Panc1 (cell line): ENCODE results near the gene ADH5. TPM values are rescaled to one million over a fixed set of nuclear protein-coding genes. Genes with fewer than 3 reads are reported as not detected.
"Not testable (repeated sequence)": the region's sequence is repeated elsewhere in the genome, so short reads cannot be mapped to it uniquely, and the experiment has no call there.

ENCODE experiments used
- ATAC-seq: fragments of 200-7000 bp; cut with Tn5 transposase; 2 replicates; pipeline ENCODE4 v1.9.1; 2020; ENCODE audit warnings: mild to moderate bottlenecking, moderate library complexity
- BruUV-seq: library from RNA; stranded (reverse); fragments of 400-500 nt; replicated peaks from 2 replicates; lab custom pipeline; 2021; lab: Mats Ljungman, UMichigan
- CTCF ChIA-PET: fragments of 300-600 bp; sonication (Branson Sonifier 250); formaldehyde crosslinking; loops from one replicate; lab custom pipeline; 2022; ENCODE audit warnings: antibody characterized with exemption; lab: Charles Lee
- POLR2A ChIA-PET: fragments of 300-600 bp; sonication (Branson Sonifier 250); formaldehyde crosslinking; loops from one replicate; lab custom pipeline; 2022; ENCODE audit warnings: antibody characterized with exemption; lab: Charles Lee
- DNase-seq: peaks from one replicate; pipeline ENCODE4 v3.0.0-alpha.2; 2010; ENCODE audit warnings: low read depth, low spot score
- H3K27ac ChIP-seq: 2 replicates; pipeline ENCODE4 v1.5.1; 2011; ENCODE audit warnings: mild to moderate bottlenecking, low read length, inconsistent platforms
- H3K27me3 ChIP-seq: fragments of 200-500 bp; sonication (Bioruptor generic); 2 replicates; pipeline ENCODE4 v1.6.0; 2014; ENCODE audit warnings: low read length, inconsistent platforms; ENCODE audit not compliant: control insufficient read depth, insufficient read depth
- H3K36me3 ChIP-seq: fragments of 200-500 bp; sonication (Bioruptor generic); 2 replicates; pipeline ENCODE4 v1.5.1; 2014; ENCODE audit warnings: inconsistent platforms, mild to moderate bottlenecking, low read length, moderate library complexity; ENCODE audit not compliant: control insufficient read depth, insufficient read depth
- H3K4me1 ChIP-seq: 2 replicates; pipeline ENCODE4 v1.5.1; 2011; ENCODE audit warnings: inconsistent platforms, mild to moderate bottlenecking, low read length, moderate library complexity; ENCODE audit not compliant: control insufficient read depth, insufficient read depth
- H3K4me3 ChIP-seq, 2 experiments: 2 replicates each; pipeline ENCODE4 v1.5.1; 2011 to 2012; ENCODE audit warnings: low read depth in 2 of 2, low read length in 2 of 2, mild to moderate bottlenecking in 2 of 2, inconsistent platforms in 1 of 2, moderate library complexity in 1 of 2
- H3K9me3 ChIP-seq: fragments of 200-500 bp; sonication (Bioruptor generic); 2 replicates; pipeline ENCODE4 v1.5.1; 2014; ENCODE audit warnings: low read depth, mild to moderate bottlenecking, inconsistent platforms, low read length, moderate library complexity; ENCODE audit not compliant: control insufficient read depth, insufficient read depth
- POLR2AphosphoS5 ChIP-seq: IDR thresholded peaks from 2 replicates; pipeline ENCODE4 v1.6.1; 2012; ENCODE audit warnings: mild to moderate bottlenecking, low read depth, low read length, moderate library complexity
- SIN3A ChIP-seq: IDR thresholded peaks from 2 replicates; pipeline ENCODE4 v1.6.1; 2012; ENCODE audit warnings: low read depth, mild to moderate bottlenecking, low read length, moderate library complexity, borderline replicate concordance; ENCODE audit not compliant: insufficient read depth
- TCF7L2 ChIP-seq: IDR thresholded peaks from 2 replicates; pipeline ENCODE4 v1.6.1; 2011; ENCODE audit warnings: mild to moderate bottlenecking, low read depth, low read length, inconsistent platforms
- in situ Hi-C: cut with HindIII; loops from 2 replicates; pipeline ENCODE4 v1.10.0; 2016; ENCODE audit warnings: low sequenced_read_pairs, low pct_unique_long_range_greater_than_20kb
- intact Hi-C: fragments of 100-400 bp; cut with micrococcal nuclease; formaldehyde crosslinking; loops from one replicate; pipeline ENCODE4 v1.10.0; 2022; ENCODE audit not compliant: unreplicated experiment
- total RNA-seq: library from RNA; stranded (reverse); gene quantifications from one replicate; pipeline ENCODE4 v1.2.1, GENCODE V29; 2021; ENCODE audit not compliant: unreplicated experiment
- TF ChIP-seq, protein P1 (sequence below): fragments of 450-650 bp; IDR thresholded peaks from 2 replicates; pipeline ENCODE4 v1.5.1; 2017; ENCODE audit warnings: mild to moderate bottlenecking
- TF ChIP-seq, protein P2 (sequence below), 2 experiments: IDR thresholded peaks; 2 replicates each; pipeline ENCODE4 v1.6.1; 2011 to 2012; ENCODE audit warnings: low read depth in 2 of 2, control low read depth in 1 of 2, low read length in 1 of 2, mild to moderate bottlenecking in 1 of 2, moderate library complexity in 1 of 2; ENCODE audit not compliant: insufficient read depth in 1 of 2

Gene ADH5
- total RNA-seq, 1 experiment from 2014 or later = 117 TPM

DNA sequence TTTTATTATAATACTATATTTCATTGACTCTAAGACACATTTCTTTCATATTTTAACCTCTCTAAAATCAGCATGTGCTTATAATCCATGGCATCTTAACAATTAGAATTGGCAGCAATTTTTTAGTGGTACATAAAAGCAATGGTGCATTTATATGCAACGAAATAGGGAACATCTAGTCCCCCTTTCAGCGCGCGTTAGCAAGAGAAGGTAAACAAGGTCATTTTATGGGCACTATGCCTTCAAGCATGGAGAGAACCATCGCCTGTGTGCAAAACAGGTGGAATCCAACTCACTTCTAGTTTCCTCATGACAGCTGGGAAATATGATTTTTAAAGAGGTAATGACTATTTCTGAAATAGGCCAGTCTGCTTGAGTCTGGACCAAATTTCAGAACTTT, 6.4 kb downstream of the ADH5 start:
- peaks cover 11% of the 10 kb centered on the region for H3K36me3 ChIP-seq

DNA sequence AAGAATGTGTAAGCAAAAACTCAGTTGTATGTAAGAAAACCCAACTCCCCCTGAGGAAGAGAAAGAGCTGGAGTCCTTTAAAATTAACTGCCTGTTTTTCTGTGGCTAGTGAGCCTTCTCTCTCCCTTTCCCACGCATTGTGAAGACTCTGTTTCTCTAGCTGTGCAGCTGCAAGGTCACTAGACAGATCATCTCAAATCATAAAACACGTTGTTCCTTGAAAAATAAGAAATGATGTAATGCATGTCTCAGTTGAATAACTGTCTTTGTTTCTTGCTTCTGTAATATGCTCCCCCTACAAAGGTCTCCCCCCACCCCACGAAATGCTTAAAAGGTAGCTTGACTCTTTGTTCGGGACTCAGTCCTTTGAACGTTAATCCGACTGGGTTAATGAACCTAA, 7.7 kb downstream of the ADH5 start:
- H3K27me3 ChIP-seq, in situ Hi-C loops, DNase-seq, CTCF ChIA-PET, H3K27ac ChIP-seq, POLR2A ChIA-PET, intact Hi-C loops, H3K9me3 ChIP-seq, BruUV-seq, H3K4me3 ChIP-seq, ATAC-seq, H3K4me1 ChIP-seq: not testable (repeated sequence)
- peaks cover 14% of the 10 kb centered on the region for H3K36me3 ChIP-seq

More for the DNA sequence above, 6.4 kb downstream of the ADH5 start:
- no TSS peak for BruUV-seq
- no peaks in the 10 kb centered on the region for H3K9me3 ChIP-seq
- H3K4me3 ChIP-seq = no peak overlapping the region
- intact Hi-C loops (no loop called here), in situ Hi-C loops (no loop called here)
- H3K27me3 ChIP-seq = no peaks in the 10 kb centered on the region
- ChIA-PET CTCF (no interaction called here), POLR2A (no interaction called here)
- no peak overlapping the region for H3K27ac ChIP-seq
- DNase-seq (no peak), ATAC-seq (no peak)
- H3K4me1 ChIP-seq = peaks cover 4% of the 10 kb centered on the region; the same call in 1 of the 2 replicates
- TF ChIP-seq, protein P1, sequence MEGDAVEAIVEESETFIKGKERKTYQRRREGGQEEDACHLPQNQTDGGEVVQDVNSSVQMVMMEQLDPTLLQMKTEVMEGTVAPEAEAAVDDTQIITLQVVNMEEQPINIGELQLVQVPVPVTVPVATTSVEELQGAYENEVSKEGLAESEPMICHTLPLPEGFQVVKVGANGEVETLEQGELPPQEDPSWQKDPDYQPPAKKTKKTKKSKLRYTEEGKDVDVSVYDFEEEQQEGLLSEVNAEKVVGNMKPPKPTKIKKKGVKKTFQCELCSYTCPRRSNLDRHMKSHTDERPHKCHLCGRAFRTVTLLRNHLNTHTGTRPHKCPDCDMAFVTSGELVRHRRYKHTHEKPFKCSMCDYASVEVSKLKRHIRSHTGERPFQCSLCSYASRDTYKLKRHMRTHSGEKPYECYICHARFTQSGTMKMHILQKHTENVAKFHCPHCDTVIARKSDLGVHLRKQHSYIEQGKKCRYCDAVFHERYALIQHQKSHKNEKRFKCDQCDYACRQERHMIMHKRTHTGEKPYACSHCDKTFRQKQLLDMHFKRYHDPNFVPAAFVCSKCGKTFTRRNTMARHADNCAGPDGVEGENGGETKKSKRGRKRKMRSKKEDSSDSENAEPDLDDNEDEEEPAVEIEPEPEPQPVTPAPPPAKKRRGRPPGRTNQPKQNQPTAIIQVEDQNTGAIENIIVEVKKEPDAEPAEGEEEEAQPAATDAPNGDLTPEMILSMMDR = no peak
- TF ChIP-seq SIN3A (no peak), TCF7L2 (no peak), POLR2AphosphoS5 (no peak)
- TF ChIP-seq, protein P2, sequence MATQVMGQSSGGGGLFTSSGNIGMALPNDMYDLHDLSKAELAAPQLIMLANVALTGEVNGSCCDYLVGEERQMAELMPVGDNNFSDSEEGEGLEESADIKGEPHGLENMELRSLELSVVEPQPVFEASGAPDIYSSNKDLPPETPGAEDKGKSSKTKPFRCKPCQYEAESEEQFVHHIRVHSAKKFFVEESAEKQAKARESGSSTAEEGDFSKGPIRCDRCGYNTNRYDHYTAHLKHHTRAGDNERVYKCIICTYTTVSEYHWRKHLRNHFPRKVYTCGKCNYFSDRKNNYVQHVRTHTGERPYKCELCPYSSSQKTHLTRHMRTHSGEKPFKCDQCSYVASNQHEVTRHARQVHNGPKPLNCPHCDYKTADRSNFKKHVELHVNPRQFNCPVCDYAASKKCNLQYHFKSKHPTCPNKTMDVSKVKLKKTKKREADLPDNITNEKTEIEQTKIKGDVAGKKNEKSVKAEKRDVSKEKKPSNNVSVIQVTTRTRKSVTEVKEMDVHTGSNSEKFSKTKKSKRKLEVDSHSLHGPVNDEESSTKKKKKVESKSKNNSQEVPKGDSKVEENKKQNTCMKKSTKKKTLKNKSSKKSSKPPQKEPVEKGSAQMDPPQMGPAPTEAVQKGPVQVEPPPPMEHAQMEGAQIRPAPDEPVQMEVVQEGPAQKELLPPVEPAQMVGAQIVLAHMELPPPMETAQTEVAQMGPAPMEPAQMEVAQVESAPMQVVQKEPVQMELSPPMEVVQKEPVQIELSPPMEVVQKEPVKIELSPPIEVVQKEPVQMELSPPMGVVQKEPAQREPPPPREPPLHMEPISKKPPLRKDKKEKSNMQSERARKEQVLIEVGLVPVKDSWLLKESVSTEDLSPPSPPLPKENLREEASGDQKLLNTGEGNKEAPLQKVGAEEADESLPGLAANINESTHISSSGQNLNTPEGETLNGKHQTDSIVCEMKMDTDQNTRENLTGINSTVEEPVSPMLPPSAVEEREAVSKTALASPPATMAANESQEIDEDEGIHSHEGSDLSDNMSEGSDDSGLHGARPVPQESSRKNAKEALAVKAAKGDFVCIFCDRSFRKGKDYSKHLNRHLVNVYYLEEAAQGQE (IDR thresholded peaks at IDR 0.05; ENCODE audit: insufficient read depth in 1 of 2, low read depth in 2 of 2, low read length in 1 of 2) = no peak

DNA sequence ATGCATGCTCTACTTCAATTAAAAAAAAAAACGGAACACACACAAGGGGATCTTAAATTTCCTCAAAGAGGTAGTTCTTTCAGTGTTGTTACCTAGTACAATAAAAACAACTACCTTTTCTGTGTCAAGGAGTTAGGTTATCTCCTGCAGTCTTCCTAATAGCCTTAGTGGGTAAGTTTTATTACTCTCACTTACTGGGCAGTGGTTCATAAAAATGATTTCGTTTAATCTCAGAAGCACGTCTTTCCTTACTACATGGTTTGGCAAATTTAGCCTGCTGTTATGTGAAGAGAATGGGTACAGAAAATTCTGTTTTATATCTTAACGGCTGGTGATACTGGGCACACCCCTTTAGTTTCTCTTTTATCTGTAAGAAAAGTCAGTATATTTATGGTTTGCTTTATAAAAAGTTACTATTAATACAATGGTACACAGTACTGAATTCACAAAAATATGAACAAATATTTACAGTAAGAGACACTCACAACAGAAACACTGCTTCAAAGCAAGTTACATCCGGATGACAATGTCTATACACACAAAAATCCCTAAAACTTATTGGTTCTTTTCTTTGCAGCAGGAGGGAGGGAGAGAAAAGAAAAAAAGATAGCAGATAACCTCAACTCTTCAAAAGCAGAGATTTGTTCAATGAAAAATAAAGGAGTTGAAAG, 8.8 kb downstream of the ADH5 start:
- ATAC-seq (no peak), DNase-seq (no peak)
- TF ChIP-seq SIN3A = no peak
- TF ChIP-seq, protein P1 = no peak
- no peak for TF ChIP-seq TCF7L2
- TF ChIP-seq, protein P2 (IDR thresholded peaks at IDR 0.05; ENCODE audit: insufficient read depth in 1 of 2, low read depth in 2 of 2, low read length in 1 of 2) = no peak
- TF ChIP-seq POLR2AphosphoS5 = no peak
- in situ Hi-C loops = no loop called here
- no TSS peak for BruUV-seq
- Histone ChIP-seq H3K4me3 (no peak overlapping the region), H3K27me3 (no peaks in the 10 kb centered on the region), H3K9me3 (no peaks in the 10 kb centered on the region), H3K36me3 (peaks cover 16% of the 10 kb centered on the region), H3K27ac (no peak overlapping the region), H3K4me1 (no peaks in the 10 kb centered on the region)
- ChIA-PET CTCF (no interaction called here), POLR2A (no interaction called here)
- intact Hi-C loops = no loop called here
